CD4-positive, alpha-beta T cell treated with Interleukin-12 subunit alpha and Interleukin-12 subunit beta, for 1 hour (primary cell): ENCODE data around the gene EXOC4.
"Not testable (repeated sequence)": the region's sequence is repeated elsewhere in the genome, so short reads cannot be mapped to it uniquely, and the experiment has no call there.

Experiments
- DNase-seq: peaks from one replicate; pipeline ENCODE4 v3.0.0-alpha.2; 2020

EXOC4 gene

GRCh38 chr7:133773601-133774000, 520.7 kb downstream of the EXOC4 start:
- DNase-seq: no peak

GRCh38 chr7:133775201-133775600, 522.3 kb downstream of the EXOC4 start:
- DNase-seq: no peak

- no peak for DNase-seq
Observed at GRCh38 chr7:133776266-133776665, 523.4 kb downstream of the EXOC4 start.

- DNase-seq: no peak
Observed at GRCh38 chr7:133777701-133778100, 524.8 kb downstream of the EXOC4 start.

GRCh38 chr7:133778472-133778871, 525.6 kb downstream of the EXOC4 start:
- no peak for DNase-seq

- not testable (repeated sequence) for DNase-seq
Observed at GRCh38 chr7:133779538-133779937, 526.7 kb downstream of the EXOC4 start.

- no peak for DNase-seq
Observed at GRCh38 chr7:133780912-133781311, 528.0 kb downstream of the EXOC4 start.

- no peak for DNase-seq
Observed at GRCh38 chr7:133781486-133782090, 528.7 kb downstream of the EXOC4 start.

- DNase-seq: no peak
Observed at GRCh38 chr7:133782470-133782869, 529.6 kb downstream of the EXOC4 start.

GRCh38 chr7:133783276-133783675, 530.4 kb downstream of the EXOC4 start:
- DNase-seq: no peak

- DNase-seq: no peak
Observed at GRCh38 chr7:133784486-133785001, 531.7 kb downstream of the EXOC4 start.

- DNase-seq: no peak
Observed at GRCh38 chr7:133786401-133786937, 533.6 kb downstream of the EXOC4 start.

GRCh38 chr7:133789974-133790373, 537.1 kb downstream of the EXOC4 start:
- DNase-seq: no peak

GRCh38 chr7:133790911-133791310, 538.0 kb downstream of the EXOC4 start:
- DNase-seq: no peak

GRCh38 chr7:133794479-133794878, 541.6 kb downstream of the EXOC4 start:
- no peak for DNase-seq

GRCh38 chr7:133795068-133795665, 542.3 kb downstream of the EXOC4 start:
- no peak for DNase-seq

- no peak for DNase-seq
Observed at GRCh38 chr7:133796782-133797745, 544.2 kb downstream of the EXOC4 start.

- DNase-seq: no peak
Observed at GRCh38 chr7:133797818-133798520, 545.1 kb downstream of the EXOC4 start.

- DNase-seq: no peak
Observed at GRCh38 chr7:133801341-133801740, 548.5 kb downstream of the EXOC4 start.

GRCh38 chr7:133804127-133804526, 551.2 kb downstream of the EXOC4 start:
- no peak for DNase-seq

GRCh38 chr7:133805426-133805825, 552.5 kb downstream of the EXOC4 start:
- DNase-seq: no peak

GRCh38 chr7:133807624-133808492, 555.0 kb downstream of the EXOC4 start:
- no peak for DNase-seq
